OCI-LY1 (cell line): ENCODE data around the gene HESX1.

ENCODE experiments used
- CTCF ChIP-seq: fragments of 200-600 bp; sonication (generic), shearing (Covaris generic); IDR thresholded peaks from 2 replicates; pipeline ENCODE4 v1.5.1; 2017; ENCODE audit warnings: mild to moderate bottlenecking, antibody characterized with exemption, low read length, moderate library complexity, mixed read lengths
- EZH2 ChIP-seq: fragments of 200-600 bp; sonication (generic), shearing (Covaris generic); IDR thresholded peaks from 2 replicates; pipeline ENCODE4 v1.8.0; 2017; ENCODE audit warnings: borderline replicate concordance, mixed run types, mild to moderate bottlenecking, antibody characterized with exemption, low read length, moderate library complexity, mixed read lengths

GRCh38 chr3:57164217-57164656, 35.5 kb downstream of the HESX1 start:
- TF ChIP-seq CTCF (no peak), EZH2 (no peak)
